HG02588 (cell line): ENCODE data around the gene TMPRSS11E.
"Not testable (repeated sequence)": the region's sequence is repeated elsewhere in the genome, so short reads cannot be mapped to it uniquely, and the experiment has no call there.

ENCODE experiments used
- ATAC-seq: cut with Tn5 transposase; IDR thresholded peaks from one replicate; pipeline ENCODE4 v1.9.1; 2021; ENCODE audit warnings: mild to moderate bottlenecking, moderate library complexity; ENCODE audit not compliant: unreplicated experiment

TMPRSS11E gene

GRCh38 chr4:68447201-68447600 lies at the start of gene TMPRSS11E:
TSS of gene TMPRSS11E (plus strand) at chr4:68447463. CDS start at chr4:68447513, 50 bp downstream.
- ATAC-seq = no peak

GRCh38 chr4:68399306-68399705 lies 48.0 kb upstream of the TMPRSS11E start:
- ATAC-seq = no peak

GRCh38 chr4:68401231-68401630 lies 46.0 kb upstream of the TMPRSS11E start:
- ATAC-seq = no peak

- ATAC-seq = no peak
Measured at GRCh38 chr4:68404153-68404552, 43.1 kb upstream of the TMPRSS11E start.

GRCh38 chr4:68405718-68406478 lies 41.4 kb upstream of the TMPRSS11E start:
- not testable (repeated sequence) for ATAC-seq

GRCh38 chr4:68406479-68406859 lies 40.8 kb upstream of the TMPRSS11E start:
- no peak for ATAC-seq

- not testable (repeated sequence) for ATAC-seq
Measured at GRCh38 chr4:68407015-68407867, 40.0 kb upstream of the TMPRSS11E start.

GRCh38 chr4:68407868-68408190 lies 39.4 kb upstream of the TMPRSS11E start:
- no peak for ATAC-seq

- ATAC-seq = no peak
Measured at GRCh38 chr4:68410149-68410548, 37.1 kb upstream of the TMPRSS11E start.

GRCh38 chr4:68410643-68411042 lies 36.6 kb upstream of the TMPRSS11E start:
- no peak for ATAC-seq

- ATAC-seq = not testable (repeated sequence)
Measured at GRCh38 chr4:68412031-68412430, 35.2 kb upstream of the TMPRSS11E start.

- no peak for ATAC-seq
Measured at GRCh38 chr4:68416591-68416990, 30.7 kb upstream of the TMPRSS11E start.

- no peak for ATAC-seq
Measured at GRCh38 chr4:68426516-68426915, 20.7 kb upstream of the TMPRSS11E start.

- no peak for ATAC-seq
Measured at GRCh38 chr4:68430337-68430736, 16.9 kb upstream of the TMPRSS11E start.

- no peak for ATAC-seq
Measured at GRCh38 chr4:68432320-68432719, 14.9 kb upstream of the TMPRSS11E start.

- no peak for ATAC-seq
Measured at GRCh38 chr4:68433582-68433981, 13.7 kb upstream of the TMPRSS11E start.

- ATAC-seq = no peak
Measured at GRCh38 chr4:68434277-68434676, 13.0 kb upstream of the TMPRSS11E start.

GRCh38 chr4:68434836-68435235 lies 12.4 kb upstream of the TMPRSS11E start:
- ATAC-seq = no peak

- ATAC-seq = no peak
Measured at GRCh38 chr4:68445111-68445510, 2.2 kb upstream of the TMPRSS11E start.

GRCh38 chr4:68451246-68452211 lies 4.3 kb downstream of the TMPRSS11E start:
- ATAC-seq = peak; percentile 58

GRCh38 chr4:68460085-68460484 lies 12.8 kb downstream of the TMPRSS11E start:
- no peak for ATAC-seq
